GM20431 (cell line): ENCODE measurements around the gene NACC2.

Source experiments
- in situ Hi-C: fragments of 300-500 bp; cut with MseI, MboI; formaldehyde crosslinking; loops from one replicate; pipeline ENCODE4 v1.15.0; 2020; ENCODE audit warnings: low sequenced_read_pairs; ENCODE audit not compliant: unreplicated experiment

The NACC2 gene

GRCh38 chr9:136060671-136061371, 34.3 kb downstream of the NACC2 start:
- in situ Hi-C loops = no loop called here

DNA sequence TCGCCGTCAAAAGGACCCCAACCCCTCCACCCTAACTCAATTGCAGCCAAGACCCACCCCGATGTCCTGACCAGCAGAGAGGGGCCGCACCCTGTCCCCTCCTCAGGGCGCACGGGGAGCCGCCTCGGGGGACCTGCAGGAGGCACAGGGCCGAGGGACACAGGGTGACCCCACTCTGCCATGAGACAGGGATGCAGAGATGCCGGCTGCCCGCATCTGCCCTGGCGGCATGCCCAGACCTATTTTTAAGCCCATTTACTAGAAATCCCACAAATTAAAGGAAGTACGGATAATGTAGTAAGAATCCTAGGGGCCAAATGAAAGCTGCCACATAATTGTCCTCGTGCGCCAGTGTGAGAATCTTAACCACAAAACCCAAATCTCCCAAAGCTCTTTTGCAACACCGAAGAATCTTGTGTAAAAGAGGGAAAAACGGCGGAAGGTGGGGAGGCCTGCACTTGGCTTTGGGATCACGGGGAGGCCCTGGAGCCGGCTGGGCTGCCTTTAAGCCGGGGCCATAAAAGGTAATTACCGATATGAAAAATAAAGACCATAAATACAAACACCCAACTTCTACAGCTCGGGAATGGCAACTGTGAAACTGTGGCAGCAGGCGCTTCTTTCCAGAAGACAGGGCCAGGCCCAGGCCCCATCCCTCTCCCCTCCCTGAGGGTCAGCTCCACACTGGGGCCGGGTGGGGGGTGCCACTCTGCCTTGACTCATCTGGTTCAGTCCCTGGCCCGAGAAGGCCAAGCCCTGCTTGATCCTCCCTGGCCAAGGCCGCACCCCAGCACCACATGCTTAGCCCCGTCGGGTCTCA, 35.0 kb downstream of the NACC2 start:
- in situ Hi-C loops = no loop called here

- in situ Hi-C loops = no loop called here
These were observed 35.7 kb downstream of the NACC2 start for GRCh38 chr9:136059321-136059791.

DNA sequence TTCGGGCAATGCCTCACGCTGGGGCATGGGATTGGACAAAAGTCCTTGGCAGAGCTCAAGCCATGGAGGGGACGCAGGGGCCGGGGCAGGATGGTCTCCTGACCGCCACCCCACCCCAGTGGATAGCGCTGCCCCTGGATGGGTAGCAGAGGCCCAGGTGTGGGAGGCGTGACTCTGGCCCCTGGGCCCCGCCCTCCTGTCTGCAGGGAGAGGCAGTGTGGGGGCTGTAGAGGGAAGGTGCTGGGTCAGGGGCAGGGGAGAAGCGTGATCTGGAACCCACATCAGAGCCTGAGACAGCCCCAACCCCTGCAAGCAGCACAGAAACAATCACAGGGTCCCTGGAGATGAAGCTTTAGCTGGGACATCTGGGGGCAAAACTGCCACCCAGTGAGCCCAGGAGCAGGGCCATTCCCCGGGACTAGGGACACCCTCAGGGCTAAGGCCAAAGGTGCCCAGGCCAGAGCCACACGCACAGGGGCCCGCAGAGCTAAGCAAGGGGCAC, 36.2 kb downstream of the NACC2 start:
- in situ Hi-C loops = no loop called here

DNA sequence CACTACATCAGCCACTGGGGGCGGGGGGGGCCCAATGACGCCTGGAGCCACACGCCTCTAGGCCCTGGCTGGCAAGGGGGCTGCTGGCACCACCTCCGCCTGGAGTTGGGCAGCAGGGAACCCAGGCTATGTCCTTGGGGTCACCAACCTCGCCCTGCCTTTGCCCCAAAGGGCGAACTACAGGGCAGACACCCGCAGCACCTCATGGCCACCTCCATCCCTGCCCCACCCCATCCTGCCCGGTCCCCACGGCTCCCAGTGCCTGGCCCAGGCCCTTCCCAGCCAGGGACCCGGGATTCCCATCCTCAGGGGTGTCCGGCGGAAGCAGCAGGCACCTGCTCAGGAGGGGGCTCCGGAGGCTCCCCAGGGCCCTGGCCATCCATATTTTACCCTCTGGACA, 37.0 kb downstream of the NACC2 start:
- in situ Hi-C loops = no loop called here

- in situ Hi-C loops = no loop called here
These were observed 37.6 kb downstream of the NACC2 start for GRCh38 chr9:136057236-136058081.

- in situ Hi-C loops = no loop called here
These were observed 38.4 kb downstream of the NACC2 start for GRCh38 chr9:136056546-136057235.

GRCh38 chr9:136055715-136056545, 39.2 kb downstream of the NACC2 start:
- in situ Hi-C loops = no loop called here

GRCh38 chr9:136054798-136055714, 40.0 kb downstream of the NACC2 start:
- in situ Hi-C loops = no loop called here

GRCh38 chr9:136054146-136054545, 40.9 kb downstream of the NACC2 start:
- in situ Hi-C loops = no loop called here

DNA sequence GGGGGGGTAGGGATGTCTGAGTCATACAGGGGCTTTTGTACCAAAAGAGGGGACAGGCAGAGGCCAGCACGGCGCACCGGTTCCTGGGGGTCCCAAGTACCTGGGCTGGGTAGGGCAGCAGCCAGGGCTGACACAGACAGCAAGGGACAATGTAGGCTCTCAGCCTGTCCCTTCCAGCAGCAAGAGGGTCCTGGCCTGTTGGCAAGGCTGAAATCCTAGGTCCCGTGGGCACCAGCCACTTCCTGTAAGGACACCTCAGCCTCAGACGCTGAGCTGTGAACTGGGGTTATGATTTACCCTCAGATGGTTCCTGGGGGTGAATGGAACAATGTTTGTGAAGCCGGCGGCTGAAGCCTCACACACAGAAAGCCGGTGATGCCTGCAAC, 41.3 kb downstream of the NACC2 start:
- in situ Hi-C loops = no loop called here

- in situ Hi-C loops = no loop called here
These were observed 41.9 kb downstream of the NACC2 start for GRCh38 chr9:136052991-136053756.

DNA sequence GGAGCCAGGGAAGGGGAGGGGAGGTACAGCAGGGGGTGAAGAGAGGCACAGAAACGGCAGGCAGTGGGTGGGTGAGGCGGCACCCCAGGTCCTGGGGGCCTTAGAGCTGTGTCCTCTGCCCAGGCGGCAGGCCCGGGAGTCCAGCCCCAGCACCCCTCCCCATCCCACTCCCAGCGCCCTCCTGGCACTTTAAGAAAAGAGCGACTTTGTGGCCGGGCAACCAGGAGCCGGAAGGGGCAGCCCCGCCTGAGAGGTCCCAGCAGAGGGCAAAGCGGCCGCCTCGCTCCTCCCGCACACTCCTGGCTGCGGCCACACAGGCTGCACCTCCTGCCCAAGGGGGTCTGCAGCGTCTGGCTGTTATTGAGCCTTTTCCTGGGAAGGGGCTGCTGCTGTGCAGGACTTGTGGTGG, 42.6 kb downstream of the NACC2 start:
- in situ Hi-C loops = no loop called here

- in situ Hi-C loops = no loop called here
These were observed 43.1 kb downstream of the NACC2 start for GRCh38 chr9:136051837-136052471.

DNA sequence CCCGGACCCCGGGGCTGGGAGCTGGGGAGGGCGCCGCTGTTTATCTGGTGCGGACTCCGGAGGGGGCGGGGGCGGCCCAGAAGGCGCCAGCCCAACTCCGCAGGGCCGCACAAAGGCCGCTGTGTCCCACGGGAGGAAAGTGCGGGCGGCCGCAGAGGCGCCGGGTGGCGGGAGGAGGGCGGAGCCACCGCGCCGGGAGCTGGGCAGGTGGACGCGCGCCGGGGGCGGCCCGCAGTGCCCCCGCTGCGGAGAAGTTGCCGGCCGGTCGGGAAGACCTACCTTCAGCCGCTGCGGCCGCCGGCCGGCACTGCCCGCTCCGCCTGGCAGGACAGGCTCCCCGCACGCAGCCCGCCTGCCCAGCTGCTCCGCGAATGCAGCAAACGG, 43.6 kb downstream of the NACC2 start:
- in situ Hi-C loops = no loop called here

GRCh38 chr9:136050701-136051452, 44.2 kb downstream of the NACC2 start:
- in situ Hi-C loops = no loop called here
